Naive thymus-derived CD8-positive, alpha-beta T cell (primary cell): ENCODE data around the gene PAM16. TPM values are rescaled to one million over a fixed set of nuclear protein-coding genes. Genes with fewer than 3 reads are reported as not detected.
"Not testable (repeated sequence)": the region's sequence is repeated elsewhere in the genome, so short reads cannot be mapped to it uniquely, and the experiment has no call there.

Source experiments
- ATAC-seq, 2 donors: fragments of 150-1000 bp; cut with Tn5 transposase in 1 of 2; sonication (Bioruptor Pico), chemical (Tn5 transposase) in 1 of 2; 1 replicate in 1 of 2; 2 replicates in 1 of 2; pipeline ENCODE4 v1.10.0; 2021; ENCODE audit warnings: mild to moderate bottlenecking in 2 of 2, moderate library complexity in 2 of 2
- POLR2A ChIA-PET: fragments of 350-600 bp; sonication (Branson Sonifier 250); formaldehyde crosslinking; loops from one replicate; lab custom pipeline; 2021; ENCODE audit warnings: antibody characterized with exemption; lab: Charles Lee
- DNase-seq, 10 donors: peaks; one replicate each; pipeline versions ENCODE4 v3.0.0 to v3.0.0-alpha.2; 2020 to 2022
- H3K27ac Mint-ChIP-seq, 10 donors: one replicate each; pipeline ENCODE4 v1.8.0; 2020 to 2022; ENCODE audit warnings: mild to moderate bottlenecking in 10 of 10, mixed read lengths in 10 of 10, moderate library complexity in 4 of 10, inconsistent platforms in 1 of 10
- H3K27me3 Mint-ChIP-seq, 5 donors: one replicate each; pipeline ENCODE4 v1.8.0; 2021 to 2022; ENCODE audit warnings: mixed read lengths in 5 of 5
- H3K36me3 Mint-ChIP-seq, 3 donors: one replicate each; pipeline ENCODE4 v1.8.0; 2020 to 2022; ENCODE audit warnings: mixed read lengths in 3 of 3, mild to moderate bottlenecking in 2 of 3, inconsistent platforms in 1 of 3
- H3K4me1 Mint-ChIP-seq, 4 donors: one replicate each; pipeline ENCODE4 v1.8.0; 2021 to 2022; ENCODE audit warnings: mixed read lengths in 4 of 4
- H3K4me3 Mint-ChIP-seq, 10 donors: one replicate each; pipeline ENCODE4 v1.8.0; 2020 to 2022; ENCODE audit warnings: mild to moderate bottlenecking in 10 of 10, mixed read lengths in 10 of 10, moderate library complexity in 6 of 10, inconsistent platforms in 1 of 10
- H3K9me3 Mint-ChIP-seq, 9 donors: one replicate each; pipeline ENCODE4 v1.8.0; 2020 to 2022; ENCODE audit warnings: mixed read lengths in 9 of 9, mild to moderate bottlenecking in 3 of 9, inconsistent platforms in 1 of 9, moderate library complexity in 1 of 9
- polyA plus RNA-seq, 3 donors: library from polyadenylated mRNA; unstranded; fragments of 300-500 nt; fragmentation: Illumina TruSeq; gene quantifications; one replicate each; pipeline ENCODE4 v1.2.3, GENCODE V29; 2021
- total RNA-seq, 8 experiments: library from RNA in 2 of 8; stranded (reverse) in 2 of 8; gene quantifications; one replicate each; pipeline ENCODE4 v1.2.3 and lab custom pipeline; 2021 to 2026

PAM16 gene
- total RNA-seq = 10 to 100 TPM; 40.9 to 46.1 TPM
- polyA plus RNA-seq = 10 to 100 TPM; 33.6 to 44.4 (median 39.3) TPM
- total RNA-seq (lab: John Stamatoyannopoulos, UW) = 0.77 to 3.4 (median 2.0) reads per million in 6 experiments

- POLR2A ChIA-PET = interaction anchor here (0.5 to 3.1 kb wide), 8 partner anchors 12 to 317 kb away, joined by 3 to 16 read pairs (median 4); partner anchors contain the start of gene TFAP4
- Mint-ChIP-seq H3K27me3 (peaks cover 0 to 1% (median 0%) of the 10 kb centered on the region in 5 donors), H3K4me1 (peaks cover 10 to 46% (median 29%) of the 10 kb centered on the region in 4 donors), H3K4me3 (peak within 1 kb of the TSS; percentile 87 to 96 (median 94)), H3K9me3 (no peaks in the 10 kb centered on the region), H3K36me3 (peaks cover 0 to 10% (median 2%) of the 10 kb centered on the region in 3 donors), H3K27ac (peak within 1 kb of the TSS; percentile 81 to 96 (median 94))
- peak; percentile 88 to 90 for ATAC-seq
- peak; percentile 94 to 99 (median 98) for DNase-seq
Observed at GRCh38 chr16:4350787-4351659, at the start of gene PAM16. Gene PAM16, minus strand, starts transcription at chr16:4351321. Its CDS starts 87 bp downstream, at chr16:4351234.

- Mint-ChIP-seq H3K27ac (peak overlapping the region in 4 of 10 donors; percentile 24 to 97 (median 38)), H3K4me3 (no peak overlapping the region), H3K36me3 (peaks cover 4 to 82% (median 9%) of the 10 kb centered on the region in 3 donors)
Observed at GRCh38 chr16:4399001-4399730, 48.0 kb upstream of the PAM16 start.

GRCh38 chr16:4395055-4395726, 44.1 kb upstream of the PAM16 start:
- peaks cover 4 to 69% (median 7%) of the 10 kb centered on the region in 3 donors for H3K36me3 Mint-ChIP-seq
- H3K9me3 Mint-ChIP-seq = no peaks in the 10 kb centered on the region
- DNase-seq (no peak), ATAC-seq (no peak)
- peaks cover 13 to 32% (median 21%) of the 10 kb centered on the region in 4 donors for H3K4me1 Mint-ChIP-seq
- peak overlapping the region in 7 of 10 donors; percentile 14 to 91 (median 48) for H3K27ac Mint-ChIP-seq
- no peaks in the 10 kb centered on the region for H3K27me3 Mint-ChIP-seq
- POLR2A ChIA-PET = interaction anchor here (0.7 to 1.2 kb wide), 2 partner anchors 10 to 25 kb away, joined by 3 to 4 read pairs; no protein-coding TSS in a partner anchor
- peak overlapping the region in 2 of 10 donors; percentile 45 to 71 for H3K4me3 Mint-ChIP-seq

More at GRCh38 chr16:4399001-4399730, 48.0 kb upstream of the PAM16 start:
- H3K27me3 Mint-ChIP-seq = no peaks in the 10 kb centered on the region
- ATAC-seq (no peak), DNase-seq (no peak)
- peaks cover 14 to 39% (median 26%) of the 10 kb centered on the region in 4 donors for H3K4me1 Mint-ChIP-seq
- POLR2A ChIA-PET = no interaction called here
- H3K9me3 Mint-ChIP-seq = no peaks in the 10 kb centered on the region

GRCh38 chr16:4393850-4394249, 42.7 kb upstream of the PAM16 start:
- Mint-ChIP-seq H3K4me1 (peaks cover 5 to 19% (median 14%) of the 10 kb centered on the region in 4 donors), H3K27ac (peak overlapping the region in 2 of 10 donors; percentile 51 to 79), H3K4me3 (peak overlapping the region in 1 of 10 donors; percentile 41), H3K36me3 (peaks cover 4 to 63% (median 5%) of the 10 kb centered on the region in 3 donors)
- ATAC-seq, POLR2A ChIA-PET, H3K9me3 Mint-ChIP-seq, DNase-seq, H3K27me3 Mint-ChIP-seq: not testable (repeated sequence)

GRCh38 chr16:4393240-4393600, 42.1 kb upstream of the PAM16 start:
- peaks cover 5 to 19% (median 14%) of the 10 kb centered on the region in 4 donors for H3K4me1 Mint-ChIP-seq
- no peak for ATAC-seq
- POLR2A ChIA-PET = no interaction called here
- peaks cover 4 to 61% (median 5%) of the 10 kb centered on the region in 3 donors for H3K36me3 Mint-ChIP-seq
- H3K4me3 Mint-ChIP-seq = no peak overlapping the region
- no peak for DNase-seq
- H3K9me3 Mint-ChIP-seq = no peaks in the 10 kb centered on the region
- H3K27ac Mint-ChIP-seq = no peak overlapping the region
- H3K27me3 Mint-ChIP-seq = no peaks in the 10 kb centered on the region

GRCh38 chr16:4392382-4393239, 41.5 kb upstream of the PAM16 start:
- H3K27ac Mint-ChIP-seq = peak overlapping the region in 2 of 10 donors; percentile 14 to 71

GRCh38 chr16:4391631-4392381, 40.7 kb upstream of the PAM16 start:
- no peaks in the 10 kb centered on the region for H3K27me3 Mint-ChIP-seq
- ATAC-seq = peak; percentile 46 to 61

More at GRCh38 chr16:4392382-4393239, 41.5 kb upstream of the PAM16 start:
- POLR2A ChIA-PET = interaction anchor here (0.6 kb wide), 1 partner anchor 96 kb away, joined by 4 read pairs; no protein-coding TSS in a partner anchor
- ATAC-seq (peak; percentile 10 to 11), DNase-seq (no peak)
- H3K4me1 Mint-ChIP-seq = peaks cover 5 to 19% (median 14%) of the 10 kb centered on the region in 4 donors
- peaks cover 4 to 59% (median 5%) of the 10 kb centered on the region in 3 donors for H3K36me3 Mint-ChIP-seq
- H3K27me3 Mint-ChIP-seq = no peaks in the 10 kb centered on the region
- no peaks in the 10 kb centered on the region for H3K9me3 Mint-ChIP-seq
- H3K4me3 Mint-ChIP-seq = peak overlapping the region in 1 of 10 donors; percentile 48

GRCh38 chr16:4390266-4391260, 39.4 kb upstream of the PAM16 start:
- POLR2A ChIA-PET = interaction anchor here (0.7 kb wide), 1 partner anchor 12 kb away, joined by 4 read pairs; no protein-coding TSS in a partner anchor

More at GRCh38 chr16:4391631-4392381, 40.7 kb upstream of the PAM16 start:
- peak overlapping the region in 5 of 10 donors; percentile 17 to 66 (median 43) for H3K27ac Mint-ChIP-seq
- peaks cover 4 to 59% (median 5%) of the 10 kb centered on the region in 3 donors for H3K36me3 Mint-ChIP-seq
- POLR2A ChIA-PET = interaction anchor here (0.7 kb wide), 1 partner anchor 10 kb away, joined by 3 read pairs; no protein-coding TSS in a partner anchor
- peaks cover 5 to 19% (median 13%) of the 10 kb centered on the region in 4 donors for H3K4me1 Mint-ChIP-seq
- no peak overlapping the region for H3K4me3 Mint-ChIP-seq
- H3K9me3 Mint-ChIP-seq = no peaks in the 10 kb centered on the region
- peak in 2 of 10 donors; percentile 30 to 43 for DNase-seq

More at GRCh38 chr16:4390266-4391260, 39.4 kb upstream of the PAM16 start:
- Mint-ChIP-seq H3K27me3 (no peaks in the 10 kb centered on the region), H3K4me1 (peaks cover 5 to 16% (median 12%) of the 10 kb centered on the region in 4 donors), H3K27ac (peak overlapping the region in 4 of 10 donors; percentile 40 to 67 (median 60)), H3K4me3 (peak overlapping the region in 2 of 10 donors; percentile 6 to 51), H3K36me3 (peaks cover 2 to 58% (median 4%) of the 10 kb centered on the region in 3 donors), H3K9me3 (no peaks in the 10 kb centered on the region)
- no peak for DNase-seq
- ATAC-seq = no peak
